CD14-positive monocyte (primary cell): ENCODE results near the gene AFF3. TPM values are rescaled to one million over a fixed set of nuclear protein-coding genes. Genes with fewer than 3 reads are reported as not detected.

Experiments used
- DNase-seq, 3 donors: peaks; one replicate each; pipeline ENCODE4 v3.0.0-alpha.2; 2011 to 2022
- H2AFZ ChIP-seq: 2 replicates; pipeline ENCODE4 v1.6.0; 2012; ENCODE audit warnings: mild to moderate bottlenecking, low read depth, low read length, inconsistent platforms; ENCODE audit not compliant: insufficient read depth, poor library complexity, severe bottlenecking
- H3K27ac ChIP-seq, 2 donors: 1 replicate in 1 of 2; 2 replicates in 1 of 2; pipeline ENCODE4 v1.5.1; 2012 to 2013; ENCODE audit warnings: low read length in 2 of 2, control low read depth in 1 of 2, inconsistent platforms in 1 of 2, low read depth in 1 of 2, mild to moderate bottlenecking in 1 of 2
- H3K27me3 ChIP-seq, 2 donors: one replicate each; pipeline versions ENCODE4 v1.6.0 to v1.6.1; 2011 to 2013; ENCODE audit warnings: low read length in 2 of 2; ENCODE audit not compliant: control insufficient read depth in 2 of 2, insufficient read depth in 2 of 2
- H3K36me3 ChIP-seq, 2 donors: replicated peaks in 1 of 2; 1 replicate in 1 of 2; 2 replicates in 1 of 2; pipeline versions ENCODE4 v1.5.1 to v1.6.1; 2012 to 2013; ENCODE audit warnings: low read length in 2 of 2, control low read depth in 1 of 2, inconsistent platforms in 1 of 2, mild to moderate bottlenecking in 1 of 2; ENCODE audit not compliant: insufficient read depth in 2 of 2, control insufficient read depth in 1 of 2
- H3K4me1 ChIP-seq, 2 donors: 1 replicate in 1 of 2; 2 replicates in 1 of 2; pipeline versions ENCODE4 v1.5.1 to v1.6.1; 2012 to 2013; ENCODE audit warnings: low read length in 2 of 2, control low read depth in 1 of 2, inconsistent platforms in 1 of 2, mild to moderate bottlenecking in 1 of 2, moderate library complexity in 1 of 2; ENCODE audit not compliant: insufficient read depth in 2 of 2, control insufficient read depth in 1 of 2
- H3K4me2 ChIP-seq: replicated peaks from 2 replicates; pipeline ENCODE3; 2012; ENCODE audit warnings: low read length, moderate library complexity, mild to moderate bottlenecking; ENCODE audit not compliant: poor library complexity, severe bottlenecking; ENCODE audit errors: extremely low read depth
- H3K4me3 ChIP-seq, 3 experiments: fragments of 200-600 bp in 1 of 3; sonication (generic) in 1 of 3; replicated peaks in 1 of 3; 1 replicate in 2 of 3; 2 replicates in 1 of 3; pipeline ENCODE4 v1.5.1; 2011 to 2013; ENCODE audit warnings: low read length in 3 of 3, mild to moderate bottlenecking in 3 of 3, control low read depth in 2 of 3, low read depth in 2 of 3, inconsistent platforms in 1 of 3, moderate library complexity in 1 of 3
- H3K79me2 ChIP-seq: 2 replicates; pipeline ENCODE4 v1.6.0; 2012; ENCODE audit warnings: mild to moderate bottlenecking, control low read depth, inconsistent platforms, low read length, moderate library complexity; ENCODE audit not compliant: insufficient read depth
- H3K9ac ChIP-seq: 2 replicates; pipeline ENCODE4 v1.6.0; 2017; ENCODE audit warnings: low read length, mild to moderate bottlenecking; ENCODE audit not compliant: insufficient read depth, poor library complexity, severe bottlenecking
- H3K9me3 ChIP-seq, 2 donors: replicated peaks in 1 of 2; 1 replicate in 1 of 2; 2 replicates in 1 of 2; pipeline versions ENCODE4 v1.5.1 to v1.6.1; 2012 to 2013; ENCODE audit warnings: low read length in 2 of 2, control low read depth in 1 of 2; ENCODE audit not compliant: control insufficient read depth in 1 of 2, insufficient read depth in 1 of 2
- H4K20me1 ChIP-seq: 2 replicates; pipeline ENCODE4 v1.6.0; 2012; ENCODE audit warnings: mild to moderate bottlenecking, low read length, control low read depth, moderate library complexity; ENCODE audit not compliant: insufficient read depth
- H3K27ac Mint-ChIP-seq, 7 donors: one replicate each; pipeline ENCODE4 v1.8.0; 2020; ENCODE audit warnings: mild to moderate bottlenecking in 7 of 7, mixed read lengths in 7 of 7, moderate library complexity in 6 of 7, inconsistent platforms in 2 of 7
- H3K27me3 Mint-ChIP-seq, 3 donors: one replicate each; pipeline ENCODE4 v1.8.0; 2021 to 2022; ENCODE audit warnings: low read depth in 3 of 3, mild to moderate bottlenecking in 3 of 3, mixed read lengths in 3 of 3, moderate library complexity in 3 of 3, inconsistent platforms in 1 of 3
- H3K36me3 Mint-ChIP-seq, 2 donors: one replicate each; pipeline ENCODE4 v1.8.0; 2020; ENCODE audit warnings: mixed read lengths in 2 of 2, inconsistent platforms in 1 of 2, mild to moderate bottlenecking in 1 of 2
- H3K4me1 Mint-ChIP-seq: one replicate; pipeline ENCODE4 v1.8.0; 2020; ENCODE audit warnings: mild to moderate bottlenecking, mixed read lengths
- H3K4me3 Mint-ChIP-seq, 2 donors: one replicate each; pipeline ENCODE4 v1.8.0; 2020; ENCODE audit warnings: mild to moderate bottlenecking in 2 of 2, mixed read lengths in 2 of 2, moderate library complexity in 1 of 2
- H3K9me3 Mint-ChIP-seq, 7 donors: one replicate each; pipeline ENCODE4 v1.8.0; 2020 to 2022; ENCODE audit warnings: mixed read lengths in 7 of 7, mild to moderate bottlenecking in 6 of 7, moderate library complexity in 6 of 7, inconsistent platforms in 2 of 7
- WGBS: methylation state at CpG from one replicate; pipeline ENCODE4 v1.1.5; 2013; ENCODE audit warnings: missing lambda C conversion rate; ENCODE audit not compliant: insufficient coverage; 5-methylcytosine and 5-hydroxymethylcytosine counted together
- intact Hi-C, 2 donors: fragments of 100-400 bp; cut with micrococcal nuclease; formaldehyde crosslinking; loops; one replicate each; pipeline versions ENCODE4 v1.15.0 to v1.15.1; 2023
- polyA plus RNA-seq, 3 donors: library from polyadenylated mRNA; depleted of rRNA in 1 of 3; unstranded in 2 of 3; stranded (reverse) in 1 of 3; fragments of 300-500 nt in 2 of 3; fragments of >200 nt in 1 of 3; fragmentation: Illumina TruSeq in 2 of 3; gene quantifications; 1 replicate in 2 of 3; 2 replicates in 1 of 3; pipeline ENCODE4 v1.2.3, GENCODE V29; 2012 to 2021
- TF ChIP-seq, protein P1 (sequence below): fragments of 200-600 bp; IDR thresholded peaks from one replicate; pipeline ENCODE4 v1.8.0; 2022; ENCODE audit warnings: antibody characterized with exemption, mild to moderate bottlenecking

Gene AFF3
- polyA plus RNA-seq, 3 donors: 0.17 to 4.1 (median 0.49) TPM

DNA sequence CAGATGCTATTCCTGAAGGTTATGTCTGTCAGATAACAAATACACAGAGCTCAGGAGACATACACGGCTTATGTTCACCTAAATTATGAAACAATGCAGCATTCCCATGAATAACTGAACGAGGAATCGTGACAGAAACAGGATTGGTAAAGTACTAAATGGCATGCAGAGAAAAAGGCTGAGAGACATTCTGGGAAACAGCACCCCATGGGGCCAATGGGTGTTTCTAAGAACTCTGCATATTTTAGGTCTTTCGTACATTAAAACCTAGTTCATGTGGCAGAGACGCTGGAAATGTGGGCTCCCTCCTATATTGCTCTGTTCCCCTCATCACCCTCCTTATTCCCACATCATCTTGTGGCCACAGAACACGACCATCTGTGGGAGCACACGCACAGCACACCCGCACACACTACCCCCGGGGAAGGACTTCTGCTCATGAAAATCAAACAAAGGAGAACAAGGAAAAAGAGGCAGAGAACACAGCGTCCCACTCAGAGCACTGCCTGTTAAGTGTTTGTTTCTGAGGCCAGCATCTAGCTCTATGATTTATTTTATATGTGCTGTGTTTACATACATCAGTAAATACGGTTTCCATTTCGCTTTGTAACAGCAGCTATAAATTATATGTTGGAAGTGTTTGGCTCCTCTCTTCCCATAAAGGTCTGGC is 143.6 kb downstream of the AFF3 start:
- WGBS: 96% methylated on average over 8 of the region's 12 CpGs
- H3K36me3 Mint-ChIP-seq: peaks cover 18 to 20% of the 10 kb centered on the region in 2 donors
- H3K27ac Mint-ChIP-seq: no peak overlapping the region

DNA sequence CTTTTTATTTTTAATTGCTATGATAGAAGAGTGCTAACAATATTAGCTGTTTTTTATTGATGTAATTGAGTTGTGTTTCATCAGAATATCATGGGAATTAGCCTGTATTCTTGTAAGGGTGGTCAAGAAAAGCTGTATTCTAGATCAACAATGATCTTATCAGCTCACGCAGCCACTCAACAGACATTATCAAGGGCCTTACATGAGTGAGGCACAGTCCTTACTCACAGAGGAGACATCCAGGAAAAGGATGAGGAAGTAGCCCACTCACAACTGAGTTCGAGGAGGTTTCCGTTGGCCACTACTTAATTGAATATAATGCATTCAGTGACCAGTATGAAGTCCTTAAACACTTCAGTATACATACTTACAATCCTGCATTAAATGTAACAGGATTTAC is 152.5 kb downstream of the AFF3 start:
- Histone ChIP-seq H3K27ac (no peak overlapping the region), H3K9ac (no peak overlapping the region), H3K4me3 (no peak overlapping the region), H3K79me2 (no peaks in the 10 kb centered on the region), H3K9me3 (no peaks in the 10 kb centered on the region), H2AFZ (no peak overlapping the region), H4K20me1 (no peaks in the 10 kb centered on the region), H3K27me3 (no peaks in the 10 kb centered on the region), H3K4me1 (no peaks in the 10 kb centered on the region), H3K4me2 (no peak overlapping the region), H3K36me3 (no peaks in the 10 kb centered on the region)
- TF ChIP-seq, protein P1, sequence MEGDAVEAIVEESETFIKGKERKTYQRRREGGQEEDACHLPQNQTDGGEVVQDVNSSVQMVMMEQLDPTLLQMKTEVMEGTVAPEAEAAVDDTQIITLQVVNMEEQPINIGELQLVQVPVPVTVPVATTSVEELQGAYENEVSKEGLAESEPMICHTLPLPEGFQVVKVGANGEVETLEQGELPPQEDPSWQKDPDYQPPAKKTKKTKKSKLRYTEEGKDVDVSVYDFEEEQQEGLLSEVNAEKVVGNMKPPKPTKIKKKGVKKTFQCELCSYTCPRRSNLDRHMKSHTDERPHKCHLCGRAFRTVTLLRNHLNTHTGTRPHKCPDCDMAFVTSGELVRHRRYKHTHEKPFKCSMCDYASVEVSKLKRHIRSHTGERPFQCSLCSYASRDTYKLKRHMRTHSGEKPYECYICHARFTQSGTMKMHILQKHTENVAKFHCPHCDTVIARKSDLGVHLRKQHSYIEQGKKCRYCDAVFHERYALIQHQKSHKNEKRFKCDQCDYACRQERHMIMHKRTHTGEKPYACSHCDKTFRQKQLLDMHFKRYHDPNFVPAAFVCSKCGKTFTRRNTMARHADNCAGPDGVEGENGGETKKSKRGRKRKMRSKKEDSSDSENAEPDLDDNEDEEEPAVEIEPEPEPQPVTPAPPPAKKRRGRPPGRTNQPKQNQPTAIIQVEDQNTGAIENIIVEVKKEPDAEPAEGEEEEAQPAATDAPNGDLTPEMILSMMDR: no peak
- WGBS: no CpG with 5 or more reads among the region's 3 CpGs
- H3K4me3 Mint-ChIP-seq: no peak overlapping the region
- H3K36me3 Mint-ChIP-seq: peaks cover 0 to 11% of the 10 kb centered on the region in 2 donors
- no peaks in the 10 kb centered on the region for H3K9me3 Mint-ChIP-seq
- DNase-seq: no peak
- H3K27me3 Mint-ChIP-seq: no peaks in the 10 kb centered on the region
- intact Hi-C loops: no loop called here
- no peak overlapping the region for H3K27ac Mint-ChIP-seq
- no peaks in the 10 kb centered on the region for H3K4me1 Mint-ChIP-seq

More for the DNA sequence above, 143.6 kb downstream of the AFF3 start:
- Mint-ChIP-seq H3K27me3 (no peaks in the 10 kb centered on the region), H3K4me1 (no peaks in the 10 kb centered on the region), H3K9me3 (no peaks in the 10 kb centered on the region), H3K4me3 (no peak overlapping the region)
- intact Hi-C loops: no loop called here
- no peak overlapping the region for H2AFZ ChIP-seq
- no peaks in the 10 kb centered on the region for H3K4me1 ChIP-seq
- no peaks in the 10 kb centered on the region for H4K20me1 ChIP-seq
- H3K27me3 ChIP-seq: no peaks in the 10 kb centered on the region
- H3K27ac ChIP-seq: no peak overlapping the region
- no peak overlapping the region for H3K4me2 ChIP-seq
- TF ChIP-seq, protein P1: no peak
- no peaks in the 10 kb centered on the region for H3K9me3 ChIP-seq
- no peak overlapping the region for H3K9ac ChIP-seq
- H3K4me3 ChIP-seq: no peak overlapping the region
- H3K36me3 ChIP-seq: peaks cover 0 to 8% of the 10 kb centered on the region in 2 donors
- DNase-seq: no peak
- H3K79me2 ChIP-seq: no peaks in the 10 kb centered on the region
